Measurements from ENCODE around the gene HSBP1. TPM values are rescaled to one million over a fixed set of nuclear protein-coding genes. Genes with fewer than 3 reads are reported as not detected.

The HSBP1 gene
- total RNA-seq, 3 donors from 2014 or later (not counting 1 experiment from before 2014, with no cell fraction given), result 34.8 to 39.6 (median 37.8) TPM

DNA sequence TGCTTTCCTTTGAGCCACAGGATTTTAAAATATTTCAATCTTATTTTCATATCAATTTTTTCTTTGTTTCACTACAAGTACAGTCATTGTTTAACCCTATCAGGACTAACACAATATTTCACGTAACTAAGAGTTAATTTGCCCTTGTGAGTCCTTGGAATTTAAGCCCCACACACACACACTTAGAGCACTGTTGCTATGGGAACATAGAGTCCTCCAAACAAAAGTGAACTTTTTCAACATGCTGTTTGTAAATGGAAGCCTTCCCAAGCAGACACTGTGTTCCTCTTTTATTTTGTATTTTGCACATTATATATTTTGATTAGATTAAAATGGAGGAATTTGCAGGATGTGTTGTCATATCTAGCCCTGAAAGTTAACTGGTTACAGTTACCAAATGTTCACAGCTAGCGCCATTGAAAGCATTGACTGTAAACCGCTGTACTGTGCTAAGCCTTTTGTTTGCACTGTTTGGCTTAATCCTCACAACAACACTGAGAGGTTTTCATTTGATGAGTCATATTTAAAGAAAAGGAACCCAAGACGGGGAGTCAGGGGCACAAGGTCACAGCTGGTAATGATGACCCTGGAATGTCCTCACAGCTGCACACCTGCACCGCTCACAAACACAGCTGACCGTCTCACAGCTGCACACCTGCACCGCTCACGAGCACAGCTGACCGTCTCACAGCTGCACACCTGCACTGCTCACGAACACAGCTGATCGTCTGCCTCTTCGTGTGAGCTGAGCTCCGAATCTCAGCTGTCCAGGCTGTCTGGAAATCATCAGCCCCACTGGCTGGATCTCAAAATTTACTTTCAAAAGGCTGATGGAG lies 6.3 kb downstream of the HSBP1 start:
- TF ChIP-seq CTCF (IDR thresholded peaks at IDR 0.05), result no peak
- Mint-ChIP-seq H3K27ac (no peak overlapping the region), H3K4me3 (no peak overlapping the region), H3K4me1 (peaks cover 4% of the 10 kb centered on the region in 2 donors), H3K9me3 (no peaks in the 10 kb centered on the region), H3K27me3 (ENCODE audit: low read depth in 2 of 2) (no peaks in the 10 kb centered on the region), H3K36me3 (no peaks in the 10 kb centered on the region)
- no peak overlapping the region for H3K4me3 ChIP-seq (ENCODE audit: low read length)
- H3K27ac ChIP-seq (ENCODE audit: low read length), result no peak overlapping the region
- whole genome bisulfite sequencing (ENCODE audit: insufficient coverage), result 87% methylated on average over 13 of the region's 13 CpGs
- DNase-seq, result no peak
- intact Hi-C loops (cut with micrococcal nuclease), result no loop called here
- peaks cover 17% of the 10 kb centered on the region for H3K36me3 ChIP-seq (ENCODE audit: control insufficient read depth, insufficient read depth, low read length)
- no peaks in the 10 kb centered on the region for H3K27me3 ChIP-seq (ENCODE audit: control insufficient read depth, insufficient read depth, low read length)
- no peaks in the 10 kb centered on the region for H3K9me3 ChIP-seq (ENCODE audit: control insufficient read depth, insufficient read depth, low read length)
- no peak for ATAC-seq
- H3K4me1 ChIP-seq (ENCODE audit: control insufficient read depth, insufficient read depth, low read length), result peaks cover 9% of the 10 kb centered on the region

- Histone ChIP-seq H3K9me3 (ENCODE audit: control insufficient read depth, insufficient read depth, low read length) (no peaks in the 10 kb centered on the region), H3K27ac (ENCODE audit: low read length) (no peak overlapping the region), H3K4me3 (ENCODE audit: low read length) (no peak overlapping the region), H3K36me3 (ENCODE audit: control insufficient read depth, insufficient read depth, low read length) (peaks cover 17% of the 10 kb centered on the region), H3K4me1 (ENCODE audit: control insufficient read depth, insufficient read depth, low read length) (peaks cover 4% of the 10 kb centered on the region), H3K27me3 (ENCODE audit: control insufficient read depth, insufficient read depth, low read length) (no peaks in the 10 kb centered on the region)
- ATAC-seq, result no peak
- H3K36me3 Mint-ChIP-seq, result no peaks in the 10 kb centered on the region
- H3K4me1 Mint-ChIP-seq, result no peaks in the 10 kb centered on the region
- DNase-seq, result no peak
- H3K27ac Mint-ChIP-seq, result no peak overlapping the region
- no peaks in the 10 kb centered on the region for H3K27me3 Mint-ChIP-seq (ENCODE audit: low read depth in 2 of 2)
- no peak overlapping the region for H3K4me3 Mint-ChIP-seq
- intact Hi-C loops (cut with micrococcal nuclease), result no loop called here
- WGBS (ENCODE audit: insufficient coverage), result 95% methylated on average over 2 of the region's 4 CpGs
- H3K9me3 Mint-ChIP-seq, result no peaks in the 10 kb centered on the region
- TF ChIP-seq CTCF (IDR thresholded peaks at IDR 0.05), result no peak
These were observed 6.8 kb downstream of the HSBP1 start for GRCh38 chr16:83814659-83814985.

- TF ChIP-seq CTCF (IDR thresholded peaks at IDR 0.05), result no peak
- H3K36me3 Mint-ChIP-seq, result no peaks in the 10 kb centered on the region
- H3K27ac Mint-ChIP-seq, result no peak overlapping the region
- Histone ChIP-seq H3K4me1 (ENCODE audit: control insufficient read depth, insufficient read depth, low read length) (no peaks in the 10 kb centered on the region), H3K27ac (ENCODE audit: low read length) (no peak overlapping the region), H3K9me3 (ENCODE audit: control insufficient read depth, insufficient read depth, low read length) (no peaks in the 10 kb centered on the region), H3K36me3 (ENCODE audit: control insufficient read depth, insufficient read depth, low read length) (peaks cover 4% of the 10 kb centered on the region), H3K27me3 (ENCODE audit: control insufficient read depth, insufficient read depth, low read length) (no peaks in the 10 kb centered on the region), H3K4me3 (ENCODE audit: low read length) (no peak overlapping the region)
- ATAC-seq (no peak), DNase-seq (no peak)
- H3K4me1 Mint-ChIP-seq, result no peaks in the 10 kb centered on the region
- intact Hi-C loops (cut with micrococcal nuclease), result no loop called here
- H3K9me3 Mint-ChIP-seq, result no peaks in the 10 kb centered on the region
- H3K27me3 Mint-ChIP-seq (ENCODE audit: low read depth in 2 of 2), result no peaks in the 10 kb centered on the region
- 96% methylated on average over 12 of the region's 12 CpGs for WGBS (ENCODE audit: insufficient coverage)
- H3K4me3 Mint-ChIP-seq, result no peak overlapping the region
These were observed 9.2 kb downstream of the HSBP1 start for GRCh38 chr16:83817022-83817421.

- Mint-ChIP-seq H3K36me3 (no peaks in the 10 kb centered on the region), H3K4me3 (no peak overlapping the region), H3K9me3 (no peaks in the 10 kb centered on the region), H3K27ac (no peak overlapping the region), H3K4me1 (no peaks in the 10 kb centered on the region), H3K27me3 (ENCODE audit: low read depth in 2 of 2) (peaks cover 0 to 7% of the 10 kb centered on the region in 2 donors)
- H3K4me3 ChIP-seq (ENCODE audit: low read length), result no peak overlapping the region
- no peak overlapping the region for H3K27ac ChIP-seq (ENCODE audit: low read length)
- no peaks in the 10 kb centered on the region for H3K27me3 ChIP-seq (ENCODE audit: control insufficient read depth, insufficient read depth, low read length)
- intact Hi-C loops (cut with micrococcal nuclease), result no loop called here
- H3K36me3 ChIP-seq (ENCODE audit: control insufficient read depth, insufficient read depth, low read length), result no peaks in the 10 kb centered on the region
- TF ChIP-seq CTCF (IDR thresholded peaks at IDR 0.05), result no peak
- ATAC-seq (no peak), DNase-seq (no peak)
- H3K9me3 ChIP-seq (ENCODE audit: control insufficient read depth, insufficient read depth, low read length), result no peaks in the 10 kb centered on the region
- WGBS (ENCODE audit: insufficient coverage), result 96% methylated on average over 5 of the region's 5 CpGs
- H3K4me1 ChIP-seq (ENCODE audit: control insufficient read depth, insufficient read depth, low read length), result no peaks in the 10 kb centered on the region
These were observed 10.5 kb downstream of the HSBP1 start for GRCh38 chr16:83818276-83818675.

Data from natural killer cell (primary cell).